Activated CD4-positive, alpha-beta T cell treated with anti-CD3 and anti-CD28 coated beads, Interleukin-2, amount 10 ng/mL, durations not matched to agents 24 days and 14 days (primary cell): ENCODE data around the gene VWA1. TPM values are rescaled to one million over a fixed set of nuclear protein-coding genes. Genes with fewer than 3 reads are reported as not detected.

Experiments
- DNase-seq: peaks from one replicate; pipeline ENCODE4 v3.0.0; 2022
- H3K27ac Mint-ChIP-seq: one replicate; pipeline ENCODE4 v1.8.0; 2022; ENCODE audit warnings: mild to moderate bottlenecking, mixed read lengths
- H3K27me3 Mint-ChIP-seq: one replicate; pipeline ENCODE4 v1.8.0; 2022; ENCODE audit warnings: mixed read lengths
- H3K36me3 Mint-ChIP-seq: one replicate; pipeline ENCODE4 v1.8.0; 2022; ENCODE audit warnings: low read depth, mild to moderate bottlenecking, mixed read lengths
- H3K4me1 Mint-ChIP-seq: one replicate; pipeline ENCODE4 v1.8.0; 2021; ENCODE audit warnings: mixed read lengths
- H3K4me3 Mint-ChIP-seq: one replicate; pipeline ENCODE4 v1.8.0; 2022; ENCODE audit warnings: mild to moderate bottlenecking, moderate library complexity, mixed read lengths
- H3K9me3 Mint-ChIP-seq: one replicate; pipeline ENCODE4 v1.8.0; 2021; ENCODE audit warnings: mixed read lengths
- intact Hi-C: fragments of 100-400 bp; cut with micrococcal nuclease; formaldehyde crosslinking; loops from one replicate; pipeline ENCODE4 v1.15.1; 2023
- total RNA-seq: library from RNA; stranded (reverse); gene quantifications from 2 replicates; pipeline ENCODE4 v1.2.3, GENCODE V29; 2022

The VWA1 gene
- total RNA-seq, 1 donor from 2014 or later = 4.9 TPM

GRCh38 chr1:1432274-1432950 lies 3.1 kb upstream of the VWA1 start:
- Mint-ChIP-seq H3K36me3 (no peaks in the 10 kb centered on the region), H3K4me1 (peaks cover 8% of the 10 kb centered on the region), H3K27ac (peak overlapping the region; percentile 41), H3K27me3 (peaks cover 15% of the 10 kb centered on the region), H3K9me3 (no peaks in the 10 kb centered on the region), H3K4me3 (no peak overlapping the region)
- no peak for DNase-seq
- intact Hi-C loops = loop anchor here (5.0 kb wide), 1 partner anchor 35 kb away; the partner anchor contains the start of gene CCNL2

DNA sequence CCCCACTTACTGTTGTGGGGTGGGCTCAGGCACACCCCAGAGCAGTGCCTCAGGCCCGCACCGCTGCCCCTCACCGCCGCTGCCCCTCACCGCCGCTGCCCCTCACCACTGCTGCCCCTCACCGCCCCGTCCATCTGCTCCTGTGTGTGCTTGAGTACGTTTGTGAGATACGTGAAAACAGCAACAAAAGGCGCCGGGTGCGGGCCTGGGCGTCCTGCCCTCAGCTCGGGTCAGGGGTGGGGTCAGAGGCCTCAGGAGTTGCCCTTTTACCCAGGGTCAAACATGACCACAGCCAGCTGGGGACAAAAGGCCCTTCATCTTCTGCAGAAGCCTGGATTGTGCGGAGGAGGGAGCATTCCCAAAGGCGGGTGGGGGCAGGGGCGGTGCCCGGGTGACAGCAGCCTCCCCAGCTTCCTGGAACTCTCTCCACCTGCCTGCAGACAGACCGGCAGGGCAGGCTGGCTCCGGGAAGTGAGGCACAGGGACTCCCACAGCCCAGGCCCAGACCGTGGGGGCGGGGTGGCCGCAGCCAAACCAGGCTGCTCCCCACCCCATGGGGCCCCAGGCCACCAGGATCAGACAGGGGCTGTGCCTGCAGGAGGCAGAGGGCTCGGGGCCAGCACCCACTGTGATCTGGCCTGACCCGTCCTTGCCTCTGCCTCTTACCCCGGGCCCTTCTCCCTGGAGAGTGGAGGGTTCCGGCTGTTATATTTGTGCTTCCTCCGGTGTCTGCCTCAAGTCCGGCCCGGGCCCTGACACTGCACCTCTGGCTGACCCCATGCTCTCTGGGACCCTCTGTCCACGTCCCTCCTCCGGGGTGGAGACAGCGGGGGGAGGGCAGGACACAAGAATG lies 2.3 kb upstream of the VWA1 start:
- H3K4me1 Mint-ChIP-seq = peaks cover 8% of the 10 kb centered on the region
- H3K27ac Mint-ChIP-seq = peak overlapping the region; percentile 78
- intact Hi-C loops = loop anchor here (5.0 kb wide), 1 partner anchor 36 kb away; the partner anchor contains the start of gene CCNL2
- DNase-seq = no peak
- H3K27me3 Mint-ChIP-seq = peaks cover 15% of the 10 kb centered on the region
- H3K36me3 Mint-ChIP-seq = no peaks in the 10 kb centered on the region
- H3K4me3 Mint-ChIP-seq = peak overlapping the region; percentile 32
- H3K9me3 Mint-ChIP-seq = no peaks in the 10 kb centered on the region

DNA sequence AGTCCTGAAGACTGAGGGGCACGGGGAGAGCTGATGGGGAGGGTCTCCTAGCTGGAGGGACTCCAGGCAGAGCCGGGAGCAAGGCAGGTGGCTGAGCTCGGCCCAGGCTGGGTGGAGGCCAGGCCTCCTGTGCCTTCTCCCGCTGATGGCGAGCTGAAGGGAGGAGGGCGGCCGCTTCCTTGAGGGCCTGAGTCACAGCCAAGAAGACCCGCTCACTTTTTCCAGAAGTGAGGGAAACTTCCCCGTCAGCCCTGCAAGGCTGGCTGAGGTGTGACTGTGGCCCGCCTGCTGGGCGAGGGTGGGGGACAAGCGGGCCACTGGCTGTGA lies 1.7 kb upstream of the VWA1 start:
- no peaks in the 10 kb centered on the region for H3K36me3 Mint-ChIP-seq
- peaks cover 12% of the 10 kb centered on the region for H3K27me3 Mint-ChIP-seq
- DNase-seq = peak; percentile 69
- peaks cover 8% of the 10 kb centered on the region for H3K4me1 Mint-ChIP-seq
- H3K9me3 Mint-ChIP-seq = no peaks in the 10 kb centered on the region
- intact Hi-C loops = loop anchor here (5.0 kb wide), 1 partner anchor 36 kb away; the partner anchor contains the start of gene CCNL2
- H3K27ac Mint-ChIP-seq = peak overlapping the region; percentile 78
- peak overlapping the region; percentile 32 for H3K4me3 Mint-ChIP-seq

DNA sequence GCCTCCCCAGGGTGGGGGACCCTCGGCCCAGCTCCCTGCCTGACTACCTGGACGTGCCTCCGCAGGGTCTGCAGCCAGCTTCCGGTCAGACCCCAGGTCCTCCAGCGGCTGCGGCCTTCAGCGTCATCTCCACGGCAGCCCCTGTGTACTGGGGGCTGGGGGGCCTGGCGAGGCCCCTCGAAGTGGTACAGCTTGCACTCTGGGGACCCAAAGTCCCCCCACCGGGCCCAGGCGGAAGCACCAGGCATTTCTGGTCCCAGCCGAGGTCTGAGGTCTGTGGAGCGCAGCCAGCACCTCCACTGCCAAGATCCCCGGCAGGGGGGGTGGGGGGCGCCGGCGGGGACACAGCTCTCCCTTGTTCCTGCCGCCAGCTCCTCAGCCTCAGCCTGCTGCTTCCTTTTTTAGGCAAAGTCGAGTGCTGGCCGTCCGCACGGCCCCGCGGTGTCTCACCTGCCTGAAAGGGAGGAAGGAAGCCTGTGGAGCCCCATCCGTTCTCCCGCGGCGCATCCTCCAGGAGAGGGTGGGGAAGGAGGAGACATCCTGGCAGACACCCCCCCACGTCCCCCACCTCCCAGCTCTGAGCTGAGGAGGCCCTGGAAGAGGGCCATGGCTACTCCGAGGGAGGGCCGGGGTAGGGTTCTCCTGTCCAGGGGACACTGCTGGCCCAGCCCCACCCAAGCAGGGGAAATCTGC lies 1.2 kb upstream of the VWA1 start:
- DNase-seq = peak; percentile 64
- Mint-ChIP-seq H3K4me1 (peaks cover 8% of the 10 kb centered on the region), H3K27me3 (peaks cover 12% of the 10 kb centered on the region), H3K36me3 (no peaks in the 10 kb centered on the region), H3K27ac (peak overlapping the region; percentile 78), H3K9me3 (no peaks in the 10 kb centered on the region), H3K4me3 (peak overlapping the region; percentile 32)
- intact Hi-C loops = loop anchor here (5.0 kb wide), 1 partner anchor 37 kb away; the partner anchor contains the start of gene CCNL2

DNA sequence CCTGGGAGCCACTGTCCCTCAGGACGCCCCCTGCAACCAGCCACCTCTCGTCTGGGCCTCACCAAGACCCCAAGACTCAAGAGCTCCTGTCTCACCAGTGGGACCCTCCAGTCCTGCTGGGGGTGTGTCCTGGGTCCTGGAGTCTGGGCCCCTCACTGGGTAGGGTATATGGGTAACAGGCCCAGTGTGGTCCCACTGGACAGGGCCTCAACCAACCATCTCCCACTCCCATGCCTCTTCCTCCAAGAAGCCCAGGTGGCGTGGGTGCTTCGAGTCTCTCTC lies 725 bp upstream of the VWA1 start:
- DNase-seq = no peak
- Mint-ChIP-seq H3K9me3 (no peaks in the 10 kb centered on the region), H3K27me3 (peaks cover 7% of the 10 kb centered on the region), H3K4me1 (peaks cover 8% of the 10 kb centered on the region), H3K27ac (peak overlapping the region; percentile 62), H3K36me3 (no peaks in the 10 kb centered on the region), H3K4me3 (peak overlapping the region; percentile 61)
- intact Hi-C loops = loop anchor here (5.0 kb wide), 1 partner anchor 37 kb away; the partner anchor contains the start of gene CCNL2

DNA sequence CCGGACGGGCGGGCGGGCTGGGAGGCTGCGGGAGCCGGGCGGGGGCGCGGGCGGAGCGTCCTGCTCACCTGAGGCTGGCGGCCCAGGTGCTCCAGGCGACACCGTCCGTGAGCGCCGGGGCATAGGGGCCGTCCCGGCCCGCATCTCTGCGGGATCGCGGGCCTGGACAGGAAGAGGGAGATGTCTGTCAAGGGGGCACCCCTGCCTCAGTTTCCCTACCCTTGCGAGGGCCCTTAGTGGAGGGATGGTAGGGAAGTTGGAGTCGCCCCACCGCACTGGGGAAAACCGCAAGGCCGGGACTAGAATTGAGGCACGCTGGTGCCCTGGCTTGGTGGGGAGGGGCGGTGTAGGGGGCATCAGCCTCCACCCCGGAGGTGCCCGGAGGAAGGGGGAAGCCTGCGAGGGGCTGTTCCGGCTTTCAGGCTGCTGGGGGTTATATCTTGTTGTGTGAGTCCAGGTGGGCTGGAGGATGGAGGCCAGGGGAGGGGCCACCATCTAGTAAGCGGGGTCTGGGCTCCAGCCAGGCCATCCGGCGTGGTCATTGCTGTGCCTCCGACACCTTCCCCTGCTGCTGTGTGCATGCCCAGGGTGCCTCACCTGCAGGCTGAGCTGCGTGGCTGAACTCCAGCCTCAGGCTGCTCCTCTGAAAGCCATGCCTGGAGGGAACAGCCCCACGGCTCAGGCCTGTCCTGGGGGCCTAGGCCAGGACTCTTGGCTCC lies 580 bp downstream of the VWA1 start:
- peaks cover 10% of the 10 kb centered on the region for H3K4me1 Mint-ChIP-seq
- intact Hi-C loops = no loop called here
- H3K27ac Mint-ChIP-seq = peak overlapping the region; percentile 20
- H3K36me3 Mint-ChIP-seq = no peaks in the 10 kb centered on the region
- H3K9me3 Mint-ChIP-seq = no peaks in the 10 kb centered on the region
- DNase-seq = no peak
- H3K27me3 Mint-ChIP-seq = peaks cover 4% of the 10 kb centered on the region
- H3K4me3 Mint-ChIP-seq = peak overlapping the region; percentile 72

- DNase-seq = no peak
- H3K4me3 Mint-ChIP-seq = peak overlapping the region; percentile 72
- H3K9me3 Mint-ChIP-seq = no peaks in the 10 kb centered on the region
- no peak overlapping the region for H3K27ac Mint-ChIP-seq
- peaks cover 10% of the 10 kb centered on the region for H3K4me1 Mint-ChIP-seq
- H3K27me3 Mint-ChIP-seq = peaks cover 4% of the 10 kb centered on the region
- intact Hi-C loops = no loop called here
- no peaks in the 10 kb centered on the region for H3K36me3 Mint-ChIP-seq
Measured at GRCh38 chr1:1436630-1437032, 1.1 kb downstream of the VWA1 start.

GRCh38 chr1:1437033-1437903 lies 1.8 kb downstream of the VWA1 start:
- Mint-ChIP-seq H3K36me3 (no peaks in the 10 kb centered on the region), H3K27ac (no peak overlapping the region), H3K27me3 (peaks cover 4% of the 10 kb centered on the region), H3K4me1 (peaks cover 10% of the 10 kb centered on the region), H3K9me3 (no peaks in the 10 kb centered on the region), H3K4me3 (no peak overlapping the region)
- intact Hi-C loops = no loop called here
- DNase-seq = no peak

- peaks cover 4% of the 10 kb centered on the region for H3K27me3 Mint-ChIP-seq
- intact Hi-C loops = no loop called here
- no peak overlapping the region for H3K4me3 Mint-ChIP-seq
- no peak overlapping the region for H3K27ac Mint-ChIP-seq
- H3K4me1 Mint-ChIP-seq = peaks cover 10% of the 10 kb centered on the region
- H3K9me3 Mint-ChIP-seq = no peaks in the 10 kb centered on the region
- no peak for DNase-seq
- H3K36me3 Mint-ChIP-seq = no peaks in the 10 kb centered on the region
Measured at GRCh38 chr1:1437904-1438376, 2.5 kb downstream of the VWA1 start.

- intact Hi-C loops = no loop called here
- Mint-ChIP-seq H3K4me1 (peaks cover 7% of the 10 kb centered on the region), H3K27me3 (peaks cover 4% of the 10 kb centered on the region), H3K4me3 (no peak overlapping the region), H3K9me3 (no peaks in the 10 kb centered on the region), H3K27ac (no peak overlapping the region), H3K36me3 (no peaks in the 10 kb centered on the region)
- DNase-seq = no peak
Measured at GRCh38 chr1:1438531-1439381, 3.3 kb downstream of the VWA1 start.

GRCh38 chr1:1439546-1440261 lies 4.2 kb downstream of the VWA1 start:
- no peaks in the 10 kb centered on the region for H3K36me3 Mint-ChIP-seq
- no peak for DNase-seq
- intact Hi-C loops = loop anchor here (2.0 kb wide), 1 partner anchor 33 kb away; the partner anchor contains the start of gene MRPL20
- no peak overlapping the region for H3K27ac Mint-ChIP-seq
- peaks cover 7% of the 10 kb centered on the region for H3K4me1 Mint-ChIP-seq
- peaks cover 4% of the 10 kb centered on the region for H3K27me3 Mint-ChIP-seq
- no peak overlapping the region for H3K4me3 Mint-ChIP-seq
- H3K9me3 Mint-ChIP-seq = no peaks in the 10 kb centered on the region
